A549 treated with AZD2906 at 1 μM for 4 hours (cell line): Measurements from ENCODE around the gene ATP2A1. TPM values are rescaled to one million over a fixed set of nuclear protein-coding genes. Genes with fewer than 3 reads are reported as not detected.

Experiments used
- total RNA-seq: library from RNA; stranded (reverse); fragments of 200-300 nt; extraction: Qiagen RNA extraction; gene quantifications from 5 replicates; pipeline ENCODE4 v1.2.3, GENCODE V29; 2022

ATP2A1 gene
- 1.3 to 5.2 TPM (median 1.5 TPM) in 5 replicates for total RNA-seq

GRCh38 chr16:28878083-28878926, at the start of gene ATP2A1:
Gene ATP2A1 (plus strand): TSS chr16:28878488. CDS start chr16:28878672, 184 bp downstream.

GRCh38 chr16:28846080-28846932, 32.0 kb upstream of the ATP2A1 start, which contains the start of gene TUFM:
Gene TUFM (minus strand): TSS chr16:28846348. CDS start chr16:28846269, 79 bp downstream.

GRCh38 chr16:28924762-28925385, 46.6 kb downstream of the ATP2A1 start, which contains the start of gene RABEP2:
Gene RABEP2 (minus strand): TSS chr16:28925238. CDS start chr16:28925163, 75 bp downstream.

GRCh38 chr16:28931801-28932225, 53.5 kb downstream of the ATP2A1 start, which contains the start of gene CD19:
Gene CD19 (plus strand): TSS chr16:28931971. CDS start chr16:28932001, 30 bp downstream.

GRCh38 chr16:28950648-28951409, 72.5 kb downstream of the ATP2A1 start, which contains the start of gene NFATC2IP:
Gene NFATC2IP (plus strand): TSS chr16:28950937. CDS start chr16:28951012, 75 bp downstream.

Other genes starting within 250 kb of the ATP2A1 start
- gene NPIPB8, start 240.4 kb upstream of the ATP2A1 start, total RNA-seq = 0.32 to 0.44 TPM (median 0.39 TPM) in 3 of 5 replicates, not detected in the others
- 203 to 364 TPM (median 349 TPM) in 5 replicates for gene EIF3C, start 167.0 kb upstream of the ATP2A1 start, total RNA-seq
- gene NPIPB9, start 126.7 kb upstream of the ATP2A1 start, total RNA-seq = 1.1 to 1.7 TPM (median 1.4 TPM) in 5 replicates
- 82.9 to 130 TPM (median 121 TPM) in 5 replicates for gene ATXN2L, start 55.5 kb upstream of the ATP2A1 start, total RNA-seq
- 221 to 309 TPM (median 290 TPM) in 5 replicates for gene TUFM, start 32.1 kb upstream of the ATP2A1 start, total RNA-seq
- gene SH2B1, start 14.6 kb upstream of the ATP2A1 start, total RNA-seq = 20.6 to 31.7 TPM (median 26.7 TPM) in 5 replicates
- gene RABEP2, start 46.8 kb downstream of the ATP2A1 start, total RNA-seq = 7.3 to 10.4 TPM (median 8.7 TPM) in 5 replicates
- gene CD19, start 53.5 kb downstream of the ATP2A1 start, total RNA-seq = not detected in 5 replicates
- gene NFATC2IP, start 72.4 kb downstream of the ATP2A1 start, total RNA-seq = 18.8 to 27.7 TPM (median 24.8 TPM) in 5 replicates
- 52.8 to 83.6 TPM (median 74.8 TPM) in 5 replicates for gene SPNS1, start 96.3 kb downstream of the ATP2A1 start, total RNA-seq
- gene LAT, start 106.6 kb downstream of the ATP2A1 start, total RNA-seq = 2.7 to 4.3 TPM (median 3.6 TPM) in 5 replicates